MM.1S (cell line): ENCODE results near the gene SLC35F1.

ENCODE experiments used
- DNase-seq: peaks from one replicate; pipeline ENCODE4 v3.0.0-alpha.2; 2015
- H2AFZ ChIP-seq: fragments of 300-600 bp; sonication (generic); 2 replicates; pipeline ENCODE4 v1.6.0; 2016; ENCODE audit warnings: antibody characterized with exemption, low read length
- H3F3A ChIP-seq: fragments of 300-600 bp; sonication (generic); 2 replicates; pipeline ENCODE4 v1.6.1; 2016; ENCODE audit warnings: mild to moderate bottlenecking, antibody characterized with exemption, low read length, moderate library complexity, mixed read lengths; ENCODE audit not compliant: insufficient read depth
- H3K27ac ChIP-seq: fragments of 300-600 bp; sonication (generic); 2 replicates; pipeline ENCODE4 v1.5.1; 2016; ENCODE audit warnings: mild to moderate bottlenecking, low read length
- H3K27me3 ChIP-seq: fragments of 300-600 bp; sonication (generic); replicated peaks from 2 replicates; pipeline ENCODE4 v1.6.0; 2016; ENCODE audit warnings: low read length; ENCODE audit not compliant: insufficient read depth
- H3K36me3 ChIP-seq: fragments of 300-600 bp; sonication (generic); replicated peaks from 2 replicates; pipeline ENCODE4 v1.6.1; 2016; ENCODE audit warnings: mild to moderate bottlenecking, low read length, mixed read lengths; ENCODE audit not compliant: insufficient read depth
- H3K4me1 ChIP-seq: fragments of 300-600 bp; sonication (generic); 2 replicates; pipeline ENCODE4 v1.6.1; 2016; ENCODE audit warnings: low read length, mixed read lengths
- H3K4me2 ChIP-seq: fragments of 300-600 bp; sonication (generic); 2 replicates; pipeline ENCODE4 v1.6.0; 2016; ENCODE audit warnings: low read depth, low read length
- H3K4me3 ChIP-seq: fragments of 300-600 bp; sonication (generic); 2 replicates; pipeline ENCODE4 v1.5.1; 2016; ENCODE audit warnings: low read length, mixed read lengths
- H3K79me2 ChIP-seq: fragments of 300-600 bp; sonication (generic); 2 replicates; pipeline ENCODE4 v1.6.1; 2016; ENCODE audit warnings: mixed run types, low read length, mixed read lengths
- H3K9ac ChIP-seq: fragments of 300-600 bp; sonication (generic); 2 replicates; pipeline ENCODE4 v1.6.1; 2016; ENCODE audit warnings: low read length, mixed read lengths
- H3K9me2 ChIP-seq: fragments of 300-600 bp; sonication (generic); replicated peaks from 2 replicates; pipeline ENCODE4 v1.6.1; 2016; ENCODE audit warnings: mild to moderate bottlenecking, low read length, mixed read lengths; ENCODE audit not compliant: insufficient read depth
- H3K9me3 ChIP-seq: fragments of 300-600 bp; sonication (generic); replicated peaks from 2 replicates; pipeline ENCODE4 v1.6.1; 2016; ENCODE audit warnings: mild to moderate bottlenecking, low read length, mixed read lengths; ENCODE audit not compliant: insufficient read depth
- H4K20me1 ChIP-seq: fragments of 300-600 bp; sonication (generic); 2 replicates; pipeline ENCODE4 v1.6.1; 2016; ENCODE audit warnings: mild to moderate bottlenecking, low read length, moderate library complexity, mixed read lengths; ENCODE audit not compliant: insufficient read depth
- CTCF ChIP-seq: fragments of 300-600 bp; sonication (generic); IDR thresholded peaks from 2 replicates; pipeline ENCODE4 v1.5.1; 2016; ENCODE audit warnings: antibody characterized with exemption, low read length, mixed read lengths
- EZH2 ChIP-seq: fragments of 300-600 bp; sonication (generic); optimal IDR thresholded peaks from 2 replicates; pipeline ENCODE3; 2017; ENCODE audit warnings: low read depth, mild to moderate bottlenecking, antibody characterized with exemption, low read length, mixed read lengths
- EZH2phosphoT487 ChIP-seq: fragments of 300-600 bp; sonication (generic); IDR thresholded peaks from 2 replicates; pipeline ENCODE4 v1.6.1; 2018; ENCODE audit warnings: antibody characterized with exemption, low read length

SLC35F1 gene

GRCh38 chr6:118307581-118307980 is 400.5 kb downstream of the SLC35F1 start:
- no peak for TF ChIP-seq CTCF
- TF ChIP-seq EZH2phosphoT487, result no peak
- TF ChIP-seq EZH2, result no peak
- Histone ChIP-seq H4K20me1 (no peaks in the 10 kb centered on the region), H3K4me1 (no peaks in the 10 kb centered on the region), H3K9me2 (no peaks in the 10 kb centered on the region), H2AFZ (no peak overlapping the region), H3K27ac (no peak overlapping the region), H3K36me3 (no peaks in the 10 kb centered on the region), H3K4me3 (no peak overlapping the region), H3K4me2 (no peak overlapping the region), H3K27me3 (no peaks in the 10 kb centered on the region), H3F3A (no peaks in the 10 kb centered on the region), H3K79me2 (no peaks in the 10 kb centered on the region), H3K9me3 (no peaks in the 10 kb centered on the region), H3K9ac (no peak overlapping the region)
- no peak for DNase-seq

GRCh38 chr6:118309337-118310093 is 402.5 kb downstream of the SLC35F1 start:
- H3F3A ChIP-seq, result no peaks in the 10 kb centered on the region
- no peak overlapping the region for H3K9ac ChIP-seq
- TF ChIP-seq EZH2phosphoT487 (no peak), EZH2 (no peak), CTCF (no peak)
- no peak overlapping the region for H2AFZ ChIP-seq
- DNase-seq, result no peak
- no peaks in the 10 kb centered on the region for H3K9me2 ChIP-seq
- no peak overlapping the region for H3K4me2 ChIP-seq
- H4K20me1 ChIP-seq, result no peaks in the 10 kb centered on the region
- no peaks in the 10 kb centered on the region for H3K27me3 ChIP-seq
- no peaks in the 10 kb centered on the region for H3K9me3 ChIP-seq
- H3K4me1 ChIP-seq, result no peaks in the 10 kb centered on the region
- no peak overlapping the region for H3K27ac ChIP-seq
- no peak overlapping the region for H3K4me3 ChIP-seq
- no peaks in the 10 kb centered on the region for H3K79me2 ChIP-seq
- H3K36me3 ChIP-seq, result no peaks in the 10 kb centered on the region

- Histone ChIP-seq H3K4me1 (no peaks in the 10 kb centered on the region), H3K79me2 (no peaks in the 10 kb centered on the region), H2AFZ (no peak overlapping the region), H4K20me1 (no peaks in the 10 kb centered on the region), H3K9me2 (no peaks in the 10 kb centered on the region), H3K9me3 (no peaks in the 10 kb centered on the region), H3K9ac (no peak overlapping the region), H3K4me2 (no peak overlapping the region), H3K27ac (no peak overlapping the region), H3F3A (no peaks in the 10 kb centered on the region), H3K36me3 (no peaks in the 10 kb centered on the region), H3K4me3 (no peak overlapping the region), H3K27me3 (no peaks in the 10 kb centered on the region)
- no peak for DNase-seq
- TF ChIP-seq EZH2 (no peak), CTCF (no peak), EZH2phosphoT487 (no peak)
Measured at GRCh38 chr6:118313208-118313607, 406.1 kb downstream of the SLC35F1 start.
